ENCODE measurements around the gene ANKS1B.

The ANKS1B gene

DNA sequence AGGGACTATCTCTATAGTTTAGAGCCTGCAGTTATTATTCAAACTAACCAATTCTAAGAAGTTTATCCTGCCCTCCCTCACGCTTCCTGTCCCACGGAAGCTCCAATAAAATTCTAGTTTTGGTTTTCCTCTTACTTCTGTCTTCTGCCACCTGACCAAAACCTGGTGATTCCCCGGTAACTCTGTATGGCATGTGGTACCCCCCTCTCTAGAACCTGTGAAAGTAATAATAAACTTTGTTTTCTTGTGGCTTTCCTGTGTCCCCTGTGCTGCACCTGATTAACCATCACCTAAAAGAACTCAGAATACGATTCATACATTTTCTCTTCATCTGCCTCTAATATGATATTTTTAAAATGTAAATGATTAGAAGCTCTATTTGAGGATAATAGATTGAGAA, 959.9 kb downstream of the ANKS1B start:
- TF ChIP-seq, protein P1, sequence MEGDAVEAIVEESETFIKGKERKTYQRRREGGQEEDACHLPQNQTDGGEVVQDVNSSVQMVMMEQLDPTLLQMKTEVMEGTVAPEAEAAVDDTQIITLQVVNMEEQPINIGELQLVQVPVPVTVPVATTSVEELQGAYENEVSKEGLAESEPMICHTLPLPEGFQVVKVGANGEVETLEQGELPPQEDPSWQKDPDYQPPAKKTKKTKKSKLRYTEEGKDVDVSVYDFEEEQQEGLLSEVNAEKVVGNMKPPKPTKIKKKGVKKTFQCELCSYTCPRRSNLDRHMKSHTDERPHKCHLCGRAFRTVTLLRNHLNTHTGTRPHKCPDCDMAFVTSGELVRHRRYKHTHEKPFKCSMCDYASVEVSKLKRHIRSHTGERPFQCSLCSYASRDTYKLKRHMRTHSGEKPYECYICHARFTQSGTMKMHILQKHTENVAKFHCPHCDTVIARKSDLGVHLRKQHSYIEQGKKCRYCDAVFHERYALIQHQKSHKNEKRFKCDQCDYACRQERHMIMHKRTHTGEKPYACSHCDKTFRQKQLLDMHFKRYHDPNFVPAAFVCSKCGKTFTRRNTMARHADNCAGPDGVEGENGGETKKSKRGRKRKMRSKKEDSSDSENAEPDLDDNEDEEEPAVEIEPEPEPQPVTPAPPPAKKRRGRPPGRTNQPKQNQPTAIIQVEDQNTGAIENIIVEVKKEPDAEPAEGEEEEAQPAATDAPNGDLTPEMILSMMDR (IDR thresholded peaks at IDR 0.05) = no peak

DNA sequence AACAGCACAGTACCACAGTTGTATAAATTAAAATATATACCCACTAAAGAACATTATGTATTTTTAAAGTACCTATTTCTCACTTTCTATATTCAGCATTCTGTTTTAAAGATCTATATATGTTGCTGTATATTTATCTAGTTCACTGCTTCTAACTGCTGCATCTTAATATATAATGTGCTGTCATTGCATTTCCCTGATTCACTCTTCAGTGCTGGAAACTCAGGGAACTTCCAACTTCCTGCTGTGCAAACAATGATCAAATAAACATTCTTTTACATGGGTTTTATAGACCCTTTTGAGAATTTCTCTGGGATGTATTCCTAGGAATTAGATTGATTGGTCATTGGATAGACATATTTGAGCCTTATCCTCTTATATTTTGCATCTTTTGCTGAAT, 960.5 kb downstream of the ANKS1B start:
- TF ChIP-seq, protein P1 (IDR thresholded peaks at IDR 0.05) = no peak

DNA sequence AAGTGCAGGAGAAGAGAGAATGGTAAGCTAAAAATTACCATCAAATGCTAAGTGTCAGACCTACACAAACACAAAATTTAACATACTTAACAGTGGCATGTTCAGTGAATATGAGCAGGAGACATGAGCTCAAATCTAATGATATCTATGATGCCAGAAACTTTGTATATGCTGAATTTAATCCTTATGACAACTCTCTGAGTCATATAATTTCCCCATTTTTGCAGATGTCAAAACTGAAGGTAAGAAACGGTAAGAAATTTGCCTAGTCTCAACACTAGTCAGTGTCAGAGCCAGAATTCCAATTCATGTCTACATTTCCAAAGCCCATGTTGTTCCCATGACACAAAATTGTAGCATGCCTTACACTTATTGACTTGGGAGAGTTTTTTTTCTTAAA, 963.9 kb downstream of the ANKS1B start:
- TF ChIP-seq, protein P1 (IDR thresholded peaks at IDR 0.05) = no peak

DNA sequence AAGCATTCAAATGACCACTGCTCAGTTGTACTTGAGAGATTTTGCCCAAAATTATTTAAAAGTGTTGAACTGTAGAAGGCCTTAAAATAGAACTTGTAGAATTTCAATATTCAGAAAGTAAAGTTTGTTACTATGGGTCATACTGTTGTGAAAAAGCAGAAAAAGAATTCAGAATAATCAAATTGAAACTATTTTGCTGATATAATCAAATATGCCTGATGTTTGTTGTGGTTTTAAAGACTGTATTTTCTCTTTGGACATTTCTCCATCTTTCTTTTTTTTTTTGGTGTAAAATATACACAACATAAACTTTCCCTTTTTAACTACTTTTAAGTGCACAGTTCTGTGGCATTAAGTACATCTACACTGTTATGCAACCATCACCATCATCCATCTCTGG, 964.9 kb downstream of the ANKS1B start:
- TF ChIP-seq, protein P1 (IDR thresholded peaks at IDR 0.05) = no peak

DNA sequence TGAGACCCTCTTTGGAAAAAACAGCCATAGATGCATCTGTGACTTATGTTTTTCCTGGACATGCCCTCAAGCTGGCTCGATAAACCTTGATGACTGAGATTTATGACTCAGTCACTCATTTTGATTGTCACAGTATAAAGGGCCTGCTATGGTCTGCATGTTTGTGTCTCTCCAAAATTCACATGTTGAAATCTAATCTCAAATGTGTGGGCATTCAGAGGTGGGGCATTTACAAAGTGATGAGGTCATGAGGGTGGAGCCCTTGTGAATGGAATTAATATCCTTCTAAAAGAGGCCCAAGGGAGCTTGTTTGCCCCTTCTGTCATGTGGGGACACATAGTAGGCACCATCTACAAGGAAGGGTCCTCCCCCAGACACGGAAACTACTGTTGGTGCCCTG, 966.8 kb downstream of the ANKS1B start:
- TF ChIP-seq, protein P1 (IDR thresholded peaks at IDR 0.05) = no peak

DNA sequence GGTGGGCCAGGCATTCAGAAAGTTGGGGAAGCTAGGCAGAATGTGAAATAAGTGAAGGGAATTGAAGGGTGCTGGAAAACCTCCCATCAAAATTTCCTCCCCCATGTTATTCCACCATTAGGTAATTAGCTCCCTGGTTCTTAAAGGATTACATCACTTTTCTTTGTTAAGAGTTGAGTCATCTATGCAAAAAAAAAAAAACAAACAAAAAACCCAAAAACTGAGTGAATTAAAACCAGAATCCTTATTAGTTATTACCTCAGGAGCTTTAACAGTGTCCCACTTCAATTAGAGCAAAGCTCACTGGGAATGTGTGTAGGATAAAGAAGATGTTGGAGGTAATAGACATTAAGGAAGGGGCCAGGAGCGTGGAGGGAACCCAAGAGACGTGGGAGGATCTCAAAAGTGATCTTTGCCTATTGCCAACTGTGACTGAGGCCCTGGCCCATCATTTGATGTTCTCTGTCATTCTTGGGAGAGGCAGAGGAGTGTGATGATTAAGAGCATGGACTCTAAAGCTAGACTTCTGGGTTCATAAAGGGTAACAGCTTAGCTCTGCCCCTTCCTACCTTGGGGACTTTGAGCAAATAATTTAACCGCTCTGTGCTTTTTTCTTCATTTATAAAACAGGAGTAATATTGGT, 975.0 kb downstream of the ANKS1B start:
- TF ChIP-seq, protein P1 (IDR thresholded peaks at IDR 0.05) = no peak

DNA sequence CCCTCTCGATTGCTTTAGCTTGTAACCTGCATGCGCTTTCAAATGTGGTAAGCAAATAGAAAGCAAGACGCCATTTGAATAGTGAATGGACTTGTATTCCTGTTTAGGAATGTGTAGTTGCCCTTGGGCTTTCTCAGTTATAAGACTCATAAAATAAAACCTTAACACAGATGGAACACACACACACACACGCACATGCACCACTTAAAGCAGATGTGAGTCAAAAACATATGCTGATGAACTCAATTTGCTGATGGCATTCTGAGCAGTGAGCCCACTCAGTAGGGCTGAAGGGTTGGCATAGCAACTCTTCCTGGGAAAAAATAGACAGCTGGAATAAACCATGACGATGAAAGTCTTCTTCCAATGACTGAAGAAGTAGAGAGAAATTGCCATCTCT, 979.1 kb downstream of the ANKS1B start:
- TF ChIP-seq, protein P1 (IDR thresholded peaks at IDR 0.05) = no peak
